ENCODE data around the gene PTPRK. TPM values are rescaled to one million over a fixed set of nuclear protein-coding genes. Genes with fewer than 3 reads are reported as not detected.

Gene PTPRK
- total RNA-seq, 2 experiments from 2014 or later: 2.8 to 5.0 TPM

DNA sequence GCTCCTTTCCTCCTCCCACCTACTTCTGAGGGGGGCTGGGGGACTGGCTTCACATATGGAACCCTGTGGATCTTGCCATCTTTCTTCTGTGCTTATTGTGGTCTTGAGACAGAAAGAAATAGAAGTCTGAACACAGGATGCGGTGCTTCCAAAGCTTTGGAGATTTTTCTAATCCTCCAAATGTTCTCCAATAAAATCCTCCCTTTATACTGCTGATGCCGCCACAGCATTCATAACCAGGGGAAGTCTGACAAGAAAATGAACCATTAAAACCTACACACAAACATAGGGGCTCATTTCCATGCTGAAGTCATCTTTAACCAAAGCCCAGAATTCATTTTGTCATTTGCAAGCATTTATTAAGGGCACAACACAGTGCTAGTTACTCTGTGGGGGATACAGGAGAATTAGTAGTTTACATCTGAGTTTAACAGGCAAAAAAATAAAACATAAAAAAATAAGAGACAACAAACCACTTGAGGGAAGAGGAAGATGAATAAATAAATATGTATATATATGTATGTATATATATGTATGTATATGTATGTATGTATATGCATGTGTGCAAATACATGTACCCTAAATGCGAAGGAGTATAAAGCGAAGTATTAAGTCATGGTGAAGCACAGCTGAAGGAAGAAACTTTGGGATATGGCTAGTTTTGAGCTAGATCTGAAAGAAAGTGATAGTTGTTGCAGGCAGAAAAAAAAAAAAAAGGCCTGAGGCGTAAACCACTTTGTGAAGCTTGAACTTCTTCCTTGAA lies 5.9 kb upstream of the PTPRK start:
- Mint-ChIP-seq H3K9me3 (no peaks in the 10 kb centered on the region), H3K4me1 (no peaks in the 10 kb centered on the region), H3K4me3 (no peak overlapping the region), H3K27ac (no peak overlapping the region), H3K27me3 (peaks cover 29% of the 10 kb centered on the region), H3K36me3 (no peaks in the 10 kb centered on the region)
- DNase-seq: no peak
- ATAC-seq (ENCODE audit: low read depth): no peak
- POLR2A ChIA-PET: no interaction called here

DNA sequence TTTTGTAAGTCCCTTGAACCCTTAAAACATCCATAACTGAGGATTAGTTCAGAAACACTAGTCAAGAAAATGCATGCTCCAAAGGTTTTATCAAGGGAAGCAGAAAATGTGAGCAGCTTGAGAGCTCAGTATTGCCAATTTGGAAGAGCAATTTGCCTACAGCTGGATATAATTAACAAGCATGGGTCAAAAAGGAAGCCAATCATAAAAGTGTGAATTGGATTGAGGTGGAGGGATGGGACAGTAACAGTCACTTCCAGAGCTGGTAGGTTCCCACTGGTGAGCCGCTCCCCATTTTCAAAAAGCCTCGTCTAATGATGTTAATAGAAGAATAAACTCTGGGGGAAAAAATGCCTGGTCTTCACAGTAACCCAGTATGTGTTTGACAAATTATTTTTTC lies 5.0 kb upstream of the PTPRK start:
- H3K36me3 Mint-ChIP-seq: no peaks in the 10 kb centered on the region
- H3K27ac Mint-ChIP-seq: no peak overlapping the region
- H3K27me3 Mint-ChIP-seq: peaks cover 36% of the 10 kb centered on the region
- POLR2A ChIA-PET: no interaction called here
- DNase-seq (no peak), ATAC-seq (ENCODE audit: low read depth) (no peak)
- peaks cover 4% of the 10 kb centered on the region for H3K4me1 Mint-ChIP-seq
- H3K9me3 Mint-ChIP-seq: no peaks in the 10 kb centered on the region
- H3K4me3 Mint-ChIP-seq: no peak overlapping the region

DNA sequence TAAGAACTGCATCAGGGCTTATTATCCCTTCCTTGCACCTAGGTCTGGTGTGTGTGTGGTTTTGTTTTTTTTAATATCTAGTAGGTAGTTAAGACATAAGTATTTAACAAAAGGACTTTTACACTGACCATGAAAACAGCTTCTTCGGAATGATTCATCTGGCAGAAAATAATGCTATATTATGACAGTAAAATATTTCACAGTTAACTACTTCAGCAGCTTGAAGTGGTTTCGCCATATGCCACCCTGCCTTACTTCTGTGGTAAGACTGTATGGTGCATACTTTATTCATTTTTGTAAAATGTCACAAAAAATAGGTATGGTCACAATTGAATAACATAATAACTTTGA lies 858 bp upstream of the PTPRK start:
- H3K9me3 Mint-ChIP-seq: no peaks in the 10 kb centered on the region
- H3K4me1 Mint-ChIP-seq: peaks cover 14% of the 10 kb centered on the region
- H3K27me3 Mint-ChIP-seq: peaks cover 57% of the 10 kb centered on the region
- H3K4me3 Mint-ChIP-seq: peak overlapping the region; percentile 96
- no peak overlapping the region for H3K27ac Mint-ChIP-seq
- no peak for ATAC-seq (ENCODE audit: low read depth)
- DNase-seq: no peak
- POLR2A ChIA-PET: no interaction called here
- no peaks in the 10 kb centered on the region for H3K36me3 Mint-ChIP-seq

DNA sequence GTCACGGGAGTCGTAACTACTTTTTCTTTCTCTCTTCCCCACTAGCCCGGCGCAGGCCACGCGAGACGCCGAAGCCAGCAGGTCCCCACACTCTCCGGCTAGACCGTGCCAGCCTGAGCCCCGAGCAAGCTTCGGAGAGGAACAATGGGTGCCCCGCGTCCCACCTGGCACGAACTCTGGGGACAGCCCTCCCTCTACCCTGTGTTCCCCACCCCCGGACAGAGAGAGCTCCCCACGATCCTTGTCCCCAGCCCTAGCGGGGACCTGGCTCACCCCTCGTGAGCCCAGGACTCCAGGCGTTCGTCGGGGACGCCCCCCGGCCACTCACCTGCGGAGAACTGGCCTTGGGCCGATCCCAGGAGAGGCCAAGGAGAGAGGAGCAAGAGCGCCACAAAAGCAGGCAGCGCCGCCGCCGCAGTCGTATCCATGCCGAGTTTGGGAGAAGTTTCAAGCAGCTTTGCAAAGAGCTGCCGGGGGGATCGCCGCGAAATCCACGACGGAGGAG lies 416 bp downstream of the PTPRK start:
- H3K36me3 Mint-ChIP-seq: no peaks in the 10 kb centered on the region
- H3K4me3 Mint-ChIP-seq: peak overlapping the region; percentile 96
- no peaks in the 10 kb centered on the region for H3K9me3 Mint-ChIP-seq
- DNase-seq: peak; percentile 63
- peaks cover 48% of the 10 kb centered on the region for H3K27me3 Mint-ChIP-seq
- H3K4me1 Mint-ChIP-seq: peaks cover 14% of the 10 kb centered on the region
- peak; percentile 31 for ATAC-seq (ENCODE audit: low read depth)
- POLR2A ChIA-PET: interaction anchor here (1.3 kb wide), 1 partner anchor 548 kb away, joined by 4 read pairs; no protein-coding TSS in a partner anchor
- H3K27ac Mint-ChIP-seq: peak overlapping the region; percentile 78

DNA sequence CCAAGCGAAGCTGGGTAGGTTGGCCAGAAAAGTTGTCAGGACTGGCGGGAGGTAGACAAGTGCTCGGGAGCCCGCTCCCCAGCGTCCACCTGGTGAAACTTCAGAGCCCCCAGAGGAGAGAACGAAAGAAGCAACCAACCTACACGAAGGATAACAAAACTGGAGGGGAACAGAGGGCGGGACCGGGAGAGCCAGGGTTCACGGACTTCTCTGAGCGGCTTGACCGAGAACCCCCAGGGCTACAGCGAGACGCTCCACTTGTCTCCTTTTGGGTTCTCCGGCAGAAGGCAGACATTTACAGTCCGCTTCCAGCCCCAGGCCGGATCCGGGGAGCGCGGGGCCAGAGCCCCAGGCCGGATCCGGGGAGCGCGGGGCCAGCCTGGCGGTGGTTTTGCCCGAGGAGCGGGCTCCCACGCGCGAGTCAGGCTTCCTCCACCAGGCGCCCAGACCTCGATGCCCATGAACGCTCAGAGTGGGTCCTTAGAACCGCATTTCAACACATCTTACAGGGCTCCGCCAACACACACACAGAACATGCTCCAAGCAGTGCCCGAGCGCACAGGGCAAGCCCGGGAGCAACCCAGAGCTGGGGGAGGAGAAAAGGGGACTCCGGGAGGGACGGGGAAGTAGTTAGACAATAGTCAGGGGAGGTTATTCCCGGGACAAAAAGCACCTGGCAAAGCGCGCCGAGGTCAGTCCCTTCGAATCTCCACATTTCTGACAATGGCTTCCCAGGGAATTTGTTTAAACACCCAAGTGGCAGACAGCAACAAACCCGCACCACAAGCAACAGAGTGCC lies 1.1 kb downstream of the PTPRK start:
- no peaks in the 10 kb centered on the region for H3K9me3 Mint-ChIP-seq
- H3K27me3 Mint-ChIP-seq: peaks cover 46% of the 10 kb centered on the region
- H3K4me1 Mint-ChIP-seq: peaks cover 14% of the 10 kb centered on the region
- POLR2A ChIA-PET: interaction anchor here (1.3 kb wide), 1 partner anchor 547 kb away, joined by 4 read pairs; no protein-coding TSS in a partner anchor
- H3K27ac Mint-ChIP-seq: peak overlapping the region; percentile 78
- peak overlapping the region; percentile 96 for H3K4me3 Mint-ChIP-seq
- DNase-seq: peak; percentile 56
- H3K36me3 Mint-ChIP-seq: no peaks in the 10 kb centered on the region
- ATAC-seq (ENCODE audit: low read depth): peak; percentile 11

DNA sequence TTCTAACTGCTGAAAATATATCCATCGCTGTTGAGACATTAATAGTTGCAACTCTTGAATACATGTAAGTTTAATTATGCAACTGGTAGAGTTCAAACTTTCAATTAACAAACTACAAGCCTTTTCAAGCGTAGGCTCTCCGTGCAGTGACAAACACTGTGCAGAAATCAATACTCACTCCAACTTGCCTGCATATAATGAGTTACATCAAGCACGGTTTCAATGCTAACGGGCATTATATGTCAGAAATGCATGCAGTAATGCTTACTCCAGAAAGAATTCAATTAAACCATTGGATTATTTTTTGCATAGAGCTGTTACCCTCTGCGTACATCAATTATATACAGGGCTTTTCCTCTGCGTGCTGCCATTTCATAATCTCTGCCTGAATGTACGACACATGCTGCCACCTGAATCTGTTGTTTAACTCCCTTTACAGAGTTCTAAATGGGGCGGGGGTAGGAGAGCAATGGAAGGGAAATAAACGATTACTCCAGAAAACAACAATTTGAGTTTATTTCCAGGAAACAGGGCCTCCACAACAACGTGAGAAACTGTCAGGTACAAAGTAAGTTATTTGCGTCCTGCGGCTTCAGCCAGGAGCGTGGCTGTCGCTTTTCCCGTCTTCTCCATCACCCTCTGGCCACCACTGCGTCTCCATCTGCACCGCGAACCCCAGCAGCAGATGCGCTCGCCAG lies 1.8 kb downstream of the PTPRK start:
- peaks cover 42% of the 10 kb centered on the region for H3K27me3 Mint-ChIP-seq
- no peaks in the 10 kb centered on the region for H3K9me3 Mint-ChIP-seq
- H3K4me3 Mint-ChIP-seq: peak overlapping the region; percentile 96
- no peaks in the 10 kb centered on the region for H3K36me3 Mint-ChIP-seq
- peaks cover 14% of the 10 kb centered on the region for H3K4me1 Mint-ChIP-seq
- H3K27ac Mint-ChIP-seq: no peak overlapping the region
- POLR2A ChIA-PET: no interaction called here
- no peak for DNase-seq
- no peak for ATAC-seq (ENCODE audit: low read depth)

DNA sequence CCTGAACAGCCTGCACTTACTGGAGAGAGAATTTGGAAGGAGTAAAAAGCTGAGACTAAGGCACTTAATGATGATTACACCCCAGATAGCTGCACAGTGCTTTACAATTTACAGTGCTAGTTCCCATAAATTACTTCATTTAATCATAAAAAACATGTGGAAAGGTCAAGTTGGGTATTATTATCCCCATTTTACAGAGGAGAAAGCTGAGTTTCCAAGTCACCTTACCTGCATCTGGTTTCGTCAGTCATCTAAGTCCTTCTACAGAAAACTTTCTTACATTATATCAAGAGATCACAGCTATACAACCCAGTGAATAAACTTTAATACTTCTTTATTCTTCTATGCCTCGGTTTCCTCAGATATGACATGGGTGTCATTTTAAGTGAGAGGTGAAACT lies 3.3 kb downstream of the PTPRK start:
- Mint-ChIP-seq H3K4me1 (peaks cover 14% of the 10 kb centered on the region), H3K27ac (no peak overlapping the region), H3K9me3 (no peaks in the 10 kb centered on the region), H3K4me3 (no peak overlapping the region), H3K36me3 (no peaks in the 10 kb centered on the region), H3K27me3 (peaks cover 34% of the 10 kb centered on the region)
- ATAC-seq (ENCODE audit: low read depth): no peak
- DNase-seq: no peak
- POLR2A ChIA-PET: no interaction called here

DNA sequence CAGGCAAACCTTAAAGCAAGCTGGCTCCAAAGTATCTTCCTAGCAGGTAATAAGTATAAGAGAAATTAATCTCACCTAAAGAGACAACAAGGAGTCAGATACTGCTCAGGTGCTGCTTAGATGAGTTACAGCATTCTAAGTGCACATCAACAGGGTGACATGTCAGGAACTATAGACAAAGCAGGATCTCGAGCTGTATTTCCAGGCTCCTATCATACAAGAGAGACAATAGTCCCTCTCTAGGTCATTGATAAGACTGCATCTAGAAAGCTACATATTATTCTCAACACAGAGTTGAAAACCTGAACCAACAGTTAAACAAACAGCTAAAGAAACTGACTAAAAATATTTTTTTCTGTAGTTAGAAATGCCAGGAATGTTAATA lies 3.9 kb downstream of the PTPRK start:
- H3K36me3 Mint-ChIP-seq: no peaks in the 10 kb centered on the region
- ATAC-seq (ENCODE audit: low read depth) (no peak), DNase-seq (no peak)
- no peaks in the 10 kb centered on the region for H3K9me3 Mint-ChIP-seq
- peaks cover 31% of the 10 kb centered on the region for H3K27me3 Mint-ChIP-seq
- H3K4me3 Mint-ChIP-seq: no peak overlapping the region
- POLR2A ChIA-PET: no interaction called here
- peaks cover 14% of the 10 kb centered on the region for H3K4me1 Mint-ChIP-seq
- H3K27ac Mint-ChIP-seq: no peak overlapping the region

DNA sequence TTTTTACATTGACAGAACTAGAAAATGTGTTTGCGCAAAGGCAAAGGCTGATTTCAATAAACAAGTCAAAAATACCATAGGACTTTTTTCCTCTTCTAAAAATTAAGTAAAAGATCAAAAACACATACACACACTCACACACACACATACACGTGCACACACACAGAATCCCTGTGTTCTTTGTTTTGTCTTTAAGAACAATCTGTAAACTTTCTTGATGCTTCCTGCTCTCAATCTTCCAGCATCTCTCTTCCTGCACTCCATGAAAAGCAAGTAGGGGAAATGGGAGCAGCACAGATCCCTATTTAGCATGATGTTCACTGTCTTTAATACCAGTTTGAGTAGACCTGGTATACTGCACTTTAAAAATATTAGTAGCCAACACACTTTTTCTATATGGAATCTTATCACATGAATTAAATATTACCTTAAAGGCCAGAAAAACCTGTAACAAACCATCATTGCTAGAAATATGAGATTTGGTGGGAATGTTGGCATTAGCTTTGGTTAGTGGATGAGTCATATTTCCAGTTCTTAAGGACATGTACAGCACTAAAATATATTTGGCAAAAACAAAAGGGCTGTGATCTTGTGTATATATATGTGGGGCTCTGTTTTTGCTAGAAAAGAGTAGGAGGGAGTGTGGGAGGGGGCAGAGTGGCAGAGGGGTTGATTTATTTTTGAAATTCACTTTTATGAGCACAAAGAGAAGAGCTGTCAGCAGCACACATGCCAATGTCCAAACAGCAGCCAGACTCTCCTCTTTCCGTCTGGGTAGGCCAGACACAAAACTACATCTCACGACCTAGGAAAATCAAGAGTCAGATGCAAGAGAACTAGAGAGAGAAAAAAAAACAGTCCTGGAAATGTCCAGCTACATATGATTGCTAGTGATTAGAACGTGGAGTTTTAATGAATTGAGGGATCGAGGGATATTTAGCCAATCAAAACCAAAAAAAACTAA lies 4.6 kb downstream of the PTPRK start:
- no peaks in the 10 kb centered on the region for H3K36me3 Mint-ChIP-seq
- no peaks in the 10 kb centered on the region for H3K9me3 Mint-ChIP-seq
- DNase-seq (no peak), ATAC-seq (ENCODE audit: low read depth) (no peak)
- H3K4me1 Mint-ChIP-seq: peaks cover 10% of the 10 kb centered on the region
- peaks cover 29% of the 10 kb centered on the region for H3K27me3 Mint-ChIP-seq
- H3K4me3 Mint-ChIP-seq: no peak overlapping the region
- H3K27ac Mint-ChIP-seq: no peak overlapping the region
- POLR2A ChIA-PET: no interaction called here

DNA sequence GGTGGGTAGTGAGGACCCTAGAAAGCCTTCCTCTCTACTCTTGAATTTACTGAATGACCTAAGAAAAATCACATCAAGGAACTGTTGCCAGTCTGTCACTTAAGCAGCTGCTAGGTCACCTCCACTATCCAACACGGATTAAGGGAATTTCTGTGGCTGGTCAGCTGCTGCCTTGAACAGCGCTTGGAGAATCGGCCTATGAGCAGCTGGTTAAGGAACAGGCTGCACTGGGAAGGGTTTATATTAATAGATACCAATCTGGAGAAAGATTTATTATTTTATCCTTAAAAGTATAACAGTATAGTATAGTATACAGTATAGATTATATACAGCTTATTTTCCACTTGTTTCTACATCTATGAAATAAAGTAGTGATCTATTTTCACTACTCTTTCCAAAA lies 6.5 kb downstream of the PTPRK start:
- DNase-seq (no peak), ATAC-seq (ENCODE audit: low read depth) (no peak)
- Mint-ChIP-seq H3K36me3 (no peaks in the 10 kb centered on the region), H3K4me3 (no peak overlapping the region), H3K27me3 (peaks cover 26% of the 10 kb centered on the region), H3K27ac (no peak overlapping the region), H3K4me1 (peaks cover 4% of the 10 kb centered on the region), H3K9me3 (no peaks in the 10 kb centered on the region)
- POLR2A ChIA-PET: interaction anchor here (0.7 kb wide), 1 partner anchor 1247 kb away, joined by 3 read pairs; the partner anchor contains the start of gene RNF146

DNA sequence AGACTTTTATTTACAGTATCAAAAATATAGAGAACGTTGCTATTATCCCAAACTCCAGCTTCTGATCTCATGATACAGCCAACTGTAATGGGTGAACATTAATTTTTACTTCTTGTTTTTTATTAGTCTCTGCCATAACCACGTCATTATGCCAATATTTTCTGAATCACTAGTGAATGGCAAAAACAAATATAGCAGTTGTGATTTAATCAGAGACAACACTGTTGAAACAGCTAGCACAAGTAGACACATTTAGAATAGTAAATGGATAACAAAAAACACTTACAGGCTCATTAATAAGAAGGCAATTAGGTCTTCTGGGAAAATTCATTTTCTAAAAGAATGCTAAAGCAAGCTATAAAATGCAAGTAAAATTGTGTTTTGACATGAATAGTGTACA lies 8.1 kb downstream of the PTPRK start:
- DNase-seq (no peak), ATAC-seq (ENCODE audit: low read depth) (no peak)
- Mint-ChIP-seq H3K27me3 (peaks cover 13% of the 10 kb centered on the region), H3K4me3 (no peak overlapping the region), H3K27ac (no peak overlapping the region), H3K9me3 (no peaks in the 10 kb centered on the region), H3K36me3 (no peaks in the 10 kb centered on the region), H3K4me1 (no peaks in the 10 kb centered on the region)
- POLR2A ChIA-PET: no interaction called here

DNA sequence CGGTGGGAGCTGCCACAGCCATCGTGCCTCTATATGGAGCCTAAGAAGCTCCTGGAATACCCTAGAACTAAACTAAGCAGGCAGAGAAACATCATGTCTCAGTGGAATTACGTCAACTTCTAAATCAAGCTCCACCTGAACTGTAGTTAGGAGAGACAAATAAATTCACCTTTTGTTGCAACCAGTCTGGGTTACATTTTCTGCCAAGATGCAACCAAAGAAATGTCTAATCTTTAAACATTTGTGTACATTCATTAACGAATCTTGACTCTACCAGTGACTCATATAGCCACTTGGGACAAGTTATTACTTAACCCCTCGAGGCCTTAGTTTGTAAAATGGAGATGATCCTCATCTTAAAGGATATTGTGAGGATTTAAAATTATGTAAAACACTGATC lies 8.9 kb downstream of the PTPRK start:
- H3K4me3 Mint-ChIP-seq: no peak overlapping the region
- H3K27ac Mint-ChIP-seq: no peak overlapping the region
- DNase-seq (no peak), ATAC-seq (ENCODE audit: low read depth) (no peak)
- no peaks in the 10 kb centered on the region for H3K4me1 Mint-ChIP-seq
- POLR2A ChIA-PET: no interaction called here
- H3K36me3 Mint-ChIP-seq: no peaks in the 10 kb centered on the region
- H3K9me3 Mint-ChIP-seq: no peaks in the 10 kb centered on the region
- H3K27me3 Mint-ChIP-seq: peaks cover 6% of the 10 kb centered on the region

DNA sequence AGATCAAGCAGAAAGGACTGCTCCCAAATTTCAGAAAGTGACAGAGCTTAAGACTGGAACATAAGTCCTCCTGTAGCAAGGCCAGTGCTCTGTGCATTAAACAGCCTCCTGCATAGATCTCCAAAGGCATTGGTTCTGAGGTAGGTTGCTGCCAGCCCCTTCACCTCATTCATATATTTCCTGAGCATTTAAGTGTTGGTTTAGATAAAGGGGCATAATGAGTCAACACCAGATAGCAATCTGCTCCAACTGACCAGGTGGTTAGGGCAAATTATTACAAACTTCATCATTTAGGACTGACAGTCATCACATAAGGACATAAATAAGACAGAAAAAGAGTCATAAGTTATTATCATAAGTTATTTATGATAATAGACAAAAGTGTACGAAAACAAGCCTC lies 10.7 kb downstream of the PTPRK start:
- Mint-ChIP-seq H3K27ac (no peak overlapping the region), H3K4me3 (no peak overlapping the region), H3K4me1 (no peaks in the 10 kb centered on the region), H3K27me3 (peaks cover 4% of the 10 kb centered on the region), H3K9me3 (no peaks in the 10 kb centered on the region), H3K36me3 (no peaks in the 10 kb centered on the region)
- ATAC-seq (ENCODE audit: low read depth) (no peak), DNase-seq (no peak)
- POLR2A ChIA-PET: no interaction called here
